ENCODE measurements around the gene RASD1.

RASD1 gene

DNA sequence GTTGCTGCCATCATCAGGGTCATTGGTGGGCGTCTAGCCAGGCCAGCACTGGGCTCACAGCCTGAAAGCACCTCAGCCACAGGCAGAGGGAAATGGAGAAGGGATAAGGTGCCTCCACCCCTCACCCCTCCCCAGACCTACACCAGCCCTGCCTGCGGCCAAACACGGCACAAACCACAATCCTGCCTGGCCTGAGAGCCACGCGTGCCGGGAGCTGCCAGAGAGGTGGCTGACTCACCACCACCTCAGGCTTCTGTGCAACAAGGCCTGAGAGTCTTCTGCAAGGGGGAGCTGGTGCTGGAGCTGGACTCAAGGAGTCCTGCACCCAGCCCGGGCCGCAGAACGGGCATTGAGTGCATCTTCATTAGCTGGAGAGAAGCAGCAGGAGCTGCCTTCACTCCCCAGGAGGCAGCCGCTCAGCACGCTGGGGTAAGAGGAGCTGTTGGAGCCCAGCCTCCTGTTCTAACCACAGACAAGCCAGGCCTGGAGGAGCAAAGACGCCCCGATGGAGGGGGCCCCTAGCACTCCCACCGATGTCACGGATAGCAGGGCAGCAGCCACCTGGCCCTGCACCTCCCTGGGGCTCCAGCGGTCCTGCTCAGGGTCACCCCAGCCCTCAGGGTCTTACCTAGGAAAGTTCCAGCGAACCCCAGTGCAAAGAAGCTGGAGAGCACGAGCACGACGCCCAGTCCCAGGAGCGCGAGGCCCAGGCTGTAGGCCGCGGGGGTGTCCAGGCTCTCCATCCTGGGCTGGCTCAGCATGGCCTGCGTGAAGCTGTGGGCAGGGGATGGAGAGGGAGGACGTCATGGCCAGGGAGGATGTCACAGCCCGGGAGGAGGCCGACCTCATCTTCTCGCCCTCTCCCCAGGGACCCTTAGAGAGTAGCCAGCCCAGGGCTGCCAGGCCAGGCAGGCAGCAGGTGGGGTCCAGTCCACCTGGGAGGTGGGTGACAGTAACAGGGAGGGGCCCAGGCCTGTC lies 16.0 kb upstream of the RASD1 start:
- TF ChIP-seq CTCF (IDR thresholded peaks at IDR 0.05) = no peak

- TF ChIP-seq CTCF (IDR thresholded peaks at IDR 0.05) = no peak
Measured at GRCh38 chr17:17511293-17511741, 15.1 kb upstream of the RASD1 start.

- TF ChIP-seq CTCF (IDR thresholded peaks at IDR 0.05) = no peak
Measured at GRCh38 chr17:17510456-17511292, 14.5 kb upstream of the RASD1 start.

- TF ChIP-seq CTCF (IDR thresholded peaks at IDR 0.05) = no peak
Measured at GRCh38 chr17:17509601-17510425, 13.6 kb upstream of the RASD1 start.

GRCh38 chr17:17508646-17509591 lies 12.7 kb upstream of the RASD1 start:
- no peak for TF ChIP-seq CTCF (IDR thresholded peaks at IDR 0.05)

DNA sequence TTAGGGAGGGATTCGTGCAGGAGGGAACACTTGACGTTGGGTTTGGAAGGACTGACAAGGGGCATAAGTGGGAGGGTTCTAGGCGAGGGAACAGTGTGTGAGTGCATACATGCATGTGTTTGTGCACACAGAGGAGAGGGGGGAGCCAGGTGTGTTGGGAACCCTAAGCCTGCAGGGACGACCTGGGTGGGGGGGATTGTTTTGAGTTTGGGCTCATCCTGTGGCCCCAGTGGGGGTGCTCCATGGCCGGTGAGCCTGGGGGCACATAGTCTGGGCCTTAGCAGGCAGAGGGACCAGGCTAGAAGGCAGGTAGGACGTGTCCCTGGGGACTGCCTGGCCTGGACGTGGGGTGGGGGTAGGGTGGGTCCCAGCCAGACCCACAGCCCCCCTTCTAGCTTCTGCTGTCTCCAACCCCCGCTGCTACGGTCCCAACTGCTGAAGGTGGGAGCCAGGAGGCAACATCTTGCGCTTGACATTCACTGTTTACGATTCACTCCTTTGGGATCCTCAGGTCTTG lies 11.9 kb upstream of the RASD1 start:
- no peak for TF ChIP-seq CTCF (IDR thresholded peaks at IDR 0.05)

Measured in LNCAP (cell line).